SK-N-SH (cell line): ENCODE data around the gene CADPS2. TPM values are rescaled to one million over a fixed set of nuclear protein-coding genes. Genes with fewer than 3 reads are reported as not detected.

ENCODE experiments used
- CTCF ChIA-PET: fragments of 300-600, 350-600 bp; formaldehyde crosslinking; extraction: SDS; loops from one replicate; lab custom pipeline; 2021; lab: Yijun Ruan, JAX
- POLR2A ChIA-PET: fragments of 350-600 bp; sonication (Branson Sonifier 250); formaldehyde crosslinking; extraction: SDS; loops from one replicate; lab custom pipeline; 2020; ENCODE audit warnings: antibody characterized with exemption, inconsistent platforms; lab: Yijun Ruan, JAX
- DNase-seq: peaks from one replicate; pipeline ENCODE4 v3.0.0; 2012
- H2AFZ ChIP-seq: fragments of 200-600 bp; sonication (generic); 2 replicates; pipeline ENCODE4 v1.8.1; 2016; ENCODE audit warnings: antibody characterized with exemption, mild to moderate bottlenecking, low read depth
- H3F3A ChIP-seq: fragments of 200-600 bp; sonication (generic); replicated peaks from 2 replicates; pipeline ENCODE3; 2016; ENCODE audit warnings: antibody characterized with exemption, mild to moderate bottlenecking; ENCODE audit not compliant: insufficient read depth
- H3K27ac ChIP-seq, 2 experiments: fragments of 200-500 bp in 1 of 2; fragments of 200-600 bp in 1 of 2; sonication (Bioruptor generic) in 1 of 2; sonication (generic), shearing (Covaris generic) in 1 of 2; 2 replicates each; pipeline versions ENCODE4 v1.5.1 to v1.6.1; 2014 to 2016; ENCODE audit warnings: low read depth in 2 of 2, inconsistent platforms in 1 of 2, low read length in 1 of 2, mild to moderate bottlenecking in 1 of 2, mixed read lengths in 1 of 2
- H3K27me3 ChIP-seq: fragments of 200-600 bp; sonication (generic), shearing (Covaris generic); 2 replicates; pipeline ENCODE4 v1.6.1; 2016; ENCODE audit warnings: mixed run types; ENCODE audit not compliant: insufficient read depth
- H3K36me3 ChIP-seq, 2 experiments: fragments of 200-500 bp in 1 of 2; fragments of 200-600 bp in 1 of 2; sonication (Bioruptor generic) in 1 of 2; sonication (generic) in 1 of 2; replicated peaks in 1 of 2; 2 replicates each; pipeline versions ENCODE3 to v1.5.1; 2014 to 2016; ENCODE audit warnings: low read length in 1 of 2, mild to moderate bottlenecking in 1 of 2; ENCODE audit not compliant: insufficient read depth in 2 of 2, control insufficient read depth in 1 of 2
- H3K4me1 ChIP-seq, 2 experiments: fragments of 200-500 bp in 1 of 2; fragments of 200-600 bp in 1 of 2; sonication (Bioruptor generic) in 1 of 2; sonication (generic), shearing (Covaris generic) in 1 of 2; 2 replicates each; pipeline versions ENCODE4 v1.5.1 to v1.6.1; 2014 to 2016; ENCODE audit warnings: low read depth in 1 of 2, low read length in 1 of 2, mixed run types in 1 of 2; ENCODE audit not compliant: insufficient read depth in 2 of 2, control insufficient read depth in 1 of 2
- H3K4me2 ChIP-seq: fragments of 200-600 bp; sonication (generic), shearing (Covaris generic); 2 replicates; pipeline ENCODE4 v1.6.1; 2017; ENCODE audit warnings: mixed run types
- H3K4me3 ChIP-seq, 2 experiments: fragments of 200-500 bp in 1 of 2; fragments of 200-600 bp in 1 of 2; sonication (Bioruptor generic) in 1 of 2; sonication (generic), shearing (Covaris generic) in 1 of 2; 2 replicates each; pipeline versions ENCODE4 v1.5.1 to v1.8.1; 2014 to 2016; ENCODE audit warnings: low read depth in 2 of 2, inconsistent platforms in 1 of 2, low read length in 1 of 2, mild to moderate bottlenecking in 1 of 2, mixed read lengths in 1 of 2, moderate library complexity in 1 of 2
- H3K79me2 ChIP-seq: fragments of 200-600 bp; sonication (generic); 2 replicates; pipeline ENCODE4 v1.8.1; 2017; ENCODE audit warnings: mild to moderate bottlenecking; ENCODE audit not compliant: insufficient read depth
- H3K9ac ChIP-seq: fragments of 200-600 bp; sonication (generic); 2 replicates; pipeline ENCODE4 v1.6.1; 2017; ENCODE audit warnings: mixed run types
- H3K9me2 ChIP-seq: fragments of 200-600 bp; sonication (generic); 2 replicates; pipeline ENCODE4 v1.6.1; 2017; ENCODE audit warnings: mixed run types
- H3K9me3 ChIP-seq: fragments of 200-600 bp; sonication (generic); 2 replicates; pipeline ENCODE4 v1.6.1; 2017; ENCODE audit warnings: mixed run types, mild to moderate bottlenecking, moderate library complexity
- H4K20me1 ChIP-seq: fragments of 200-600 bp; sonication (generic); 2 replicates; pipeline ENCODE4 v1.6.1; 2017; ENCODE audit warnings: mild to moderate bottlenecking, mixed run types; ENCODE audit not compliant: insufficient read depth
- ELF1 ChIP-seq: IDR thresholded peaks from 2 replicates; pipeline ENCODE4 v1.4.0; 2012
- FOXJ3 ChIP-seq: sonication (generic); formaldehyde crosslinking; IDR thresholded peaks from 2 replicates; pipeline ENCODE4 v1.5.1; 2020; ENCODE audit warnings: mild to moderate bottlenecking, missing genetic modification reagents
- GABPA ChIP-seq: IDR thresholded peaks from 2 replicates; pipeline ENCODE4 v1.4.0; 2012; ENCODE audit warnings: low read depth, mild to moderate bottlenecking
- JUND ChIP-seq: IDR thresholded peaks from 2 replicates; pipeline ENCODE4 v1.4.0; 2012
- MEF2A ChIP-seq: IDR thresholded peaks from 2 replicates; pipeline ENCODE4 v1.4.0; 2012; ENCODE audit warnings: low read depth, borderline replicate concordance
- NFIC ChIP-seq: IDR thresholded peaks from 2 replicates; pipeline ENCODE4 v1.4.0; 2012; ENCODE audit warnings: borderline replicate concordance
- POLR2AphosphoS5 ChIP-seq: IDR thresholded peaks from 2 replicates; pipeline ENCODE4 v1.6.1; 2012; ENCODE audit warnings: low read depth, low read length
- RAD21 ChIP-seq: IDR thresholded peaks from 2 replicates; pipeline ENCODE4 v1.6.1; 2012; ENCODE audit warnings: mild to moderate bottlenecking, low read length
- RCOR1 ChIP-seq: fragments of 150-350 bp; IDR thresholded peaks from 2 replicates; pipeline ENCODE4 v1.6.1; 2017; ENCODE audit warnings: antibody characterized with exemption, low read length
- RFX5 ChIP-seq: IDR thresholded peaks from 2 replicates; pipeline ENCODE4 v1.6.1; 2012; ENCODE audit warnings: mild to moderate bottlenecking, improper control_type of control experiment, low read length
- SIN3A ChIP-seq: IDR thresholded peaks from 2 replicates; pipeline ENCODE4 v1.6.1; 2012; ENCODE audit warnings: low read depth, mild to moderate bottlenecking, low read length, moderate library complexity, borderline replicate concordance
- TAF1 ChIP-seq: IDR thresholded peaks from 2 replicates; pipeline ENCODE4 v1.6.1; 2012; ENCODE audit warnings: low read depth, mild to moderate bottlenecking, low read length, moderate library complexity, borderline replicate concordance
- TCF12 ChIP-seq: IDR thresholded peaks from 2 replicates; pipeline ENCODE4 v1.4.0; 2012
- WGBS: methylation state at CpG from one replicate; pipeline ENCODE4 v1.1.6; 2017; ENCODE audit warnings: low lambda C conversion rate; 5-methylcytosine and 5-hydroxymethylcytosine counted together
- polyA plus RNA-seq, 3 experiments: library from polyadenylated mRNA; depleted of rRNA; stranded (reverse); fragments of >200 nt; gene quantifications; 2 replicates each; pipeline ENCODE4 v1.2.3, GENCODE V29; 2012
- TF ChIP-seq, protein P1 (sequence below): IDR thresholded peaks from 2 replicates; pipeline ENCODE4; 2012
- TF ChIP-seq, protein P2 (sequence below): IDR thresholded peaks from 2 replicates; pipeline ENCODE4 v1.4.0; 2012; ENCODE audit warnings: low read depth
- TF ChIP-seq, protein P3 (sequence below): IDR thresholded peaks from 2 replicates; pipeline ENCODE4 v1.4.0; 2012; ENCODE audit warnings: low read depth, borderline replicate concordance
- TF ChIP-seq, protein P4 (sequence below): fragments of 150-350 bp; IDR thresholded peaks from 2 replicates; pipeline ENCODE4 v1.6.1; 2017; ENCODE audit warnings: antibody characterized with exemption, low read length, low read depth, borderline replicate concordance
- TF ChIP-seq, protein P5 (sequence below): fragments of 200-600 bp; sonication (generic); IDR thresholded peaks from 2 replicates; pipeline ENCODE4 v1.6.1; 2017; ENCODE audit warnings: antibody characterized with exemption, mild to moderate bottlenecking, moderate library complexity
- TF ChIP-seq, protein P6 (sequence below): IDR thresholded peaks from 2 replicates; pipeline ENCODE4 v1.4.0; 2012; ENCODE audit warnings: low read depth, borderline replicate concordance

Gene CADPS2
- polyA plus RNA-seq, 1 of the 3 experiments (the other 2 are of a cell fraction), result 0.05 TPM

DNA sequence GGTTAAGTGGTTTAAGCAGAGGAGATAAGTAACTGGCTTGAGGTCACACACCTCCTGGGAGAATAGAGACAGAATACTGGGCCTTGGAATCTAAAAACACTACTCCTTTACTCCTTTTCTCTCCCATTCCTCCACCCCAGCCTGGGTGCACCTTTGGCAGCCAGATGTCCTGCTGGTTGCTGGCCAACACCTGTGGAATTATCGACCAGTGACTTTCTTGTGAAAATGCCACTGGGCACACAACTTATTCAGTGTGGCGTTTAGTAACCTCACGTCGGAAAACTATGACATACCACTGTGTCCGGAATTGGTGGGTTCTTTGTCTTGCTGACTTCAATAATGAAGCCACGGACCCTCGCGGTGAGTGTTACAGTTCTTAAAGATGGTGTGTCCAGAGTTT lies 213.7 kb downstream of the CADPS2 start:
- Histone ChIP-seq H2AFZ (no peak overlapping the region), H3K27ac (no peak overlapping the region), H3K9ac (no peak overlapping the region), H3K4me3 (no peak overlapping the region), H3K79me2 (no peaks in the 10 kb centered on the region), H3K9me2 (no peaks in the 10 kb centered on the region), H3K27me3 (peaks cover 12% of the 10 kb centered on the region; the same call in 1 of the 2 replicates), H3F3A (no peaks in the 10 kb centered on the region), H3K9me3 (no peaks in the 10 kb centered on the region)
- DNase-seq, result no peak
- 10% methylated on average over 8 of the region's 8 CpGs for WGBS
- POLR2A ChIA-PET, result no interaction called here
- TF ChIP-seq, protein P1, sequence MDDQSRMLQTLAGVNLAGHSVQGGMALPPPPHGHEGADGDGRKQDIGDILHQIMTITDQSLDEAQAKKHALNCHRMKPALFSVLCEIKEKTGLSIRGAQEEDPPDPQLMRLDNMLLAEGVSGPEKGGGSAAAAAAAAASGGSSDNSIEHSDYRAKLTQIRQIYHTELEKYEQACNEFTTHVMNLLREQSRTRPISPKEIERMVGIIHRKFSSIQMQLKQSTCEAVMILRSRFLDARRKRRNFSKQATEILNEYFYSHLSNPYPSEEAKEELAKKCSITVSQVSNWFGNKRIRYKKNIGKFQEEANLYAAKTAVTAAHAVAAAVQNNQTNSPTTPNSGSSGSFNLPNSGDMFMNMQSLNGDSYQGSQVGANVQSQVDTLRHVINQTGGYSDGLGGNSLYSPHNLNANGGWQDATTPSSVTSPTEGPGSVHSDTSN, result no peak
- TF ChIP-seq FOXJ3 (CRISPR knock-in tag), result no peak
- no peak for TF ChIP-seq JUND
- TF ChIP-seq ELF1, result no peak
- TF ChIP-seq, protein P2, sequence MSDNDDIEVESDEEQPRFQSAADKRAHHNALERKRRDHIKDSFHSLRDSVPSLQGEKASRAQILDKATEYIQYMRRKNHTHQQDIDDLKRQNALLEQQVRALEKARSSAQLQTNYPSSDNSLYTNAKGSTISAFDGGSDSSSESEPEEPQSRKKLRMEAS, result no peak
- TF ChIP-seq, protein P3, sequence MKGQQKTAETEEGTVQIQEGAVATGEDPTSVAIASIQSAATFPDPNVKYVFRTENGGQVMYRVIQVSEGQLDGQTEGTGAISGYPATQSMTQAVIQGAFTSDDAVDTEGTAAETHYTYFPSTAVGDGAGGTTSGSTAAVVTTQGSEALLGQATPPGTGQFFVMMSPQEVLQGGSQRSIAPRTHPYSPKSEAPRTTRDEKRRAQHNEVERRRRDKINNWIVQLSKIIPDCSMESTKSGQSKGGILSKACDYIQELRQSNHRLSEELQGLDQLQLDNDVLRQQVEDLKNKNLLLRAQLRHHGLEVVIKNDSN, result no peak
- TF ChIP-seq GABPA, result no peak
- TF ChIP-seq TCF12, result no peak
- TF ChIP-seq, protein P4, sequence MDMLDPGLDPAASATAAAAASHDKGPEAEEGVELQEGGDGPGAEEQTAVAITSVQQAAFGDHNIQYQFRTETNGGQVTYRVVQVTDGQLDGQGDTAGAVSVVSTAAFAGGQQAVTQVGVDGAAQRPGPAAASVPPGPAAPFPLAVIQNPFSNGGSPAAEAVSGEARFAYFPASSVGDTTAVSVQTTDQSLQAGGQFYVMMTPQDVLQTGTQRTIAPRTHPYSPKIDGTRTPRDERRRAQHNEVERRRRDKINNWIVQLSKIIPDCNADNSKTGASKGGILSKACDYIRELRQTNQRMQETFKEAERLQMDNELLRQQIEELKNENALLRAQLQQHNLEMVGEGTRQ, result no peak
- TF ChIP-seq MEF2A, result no peak
- TF ChIP-seq RAD21, result no peak
- no peak for TF ChIP-seq POLR2AphosphoS5
- TF ChIP-seq, protein P5, sequence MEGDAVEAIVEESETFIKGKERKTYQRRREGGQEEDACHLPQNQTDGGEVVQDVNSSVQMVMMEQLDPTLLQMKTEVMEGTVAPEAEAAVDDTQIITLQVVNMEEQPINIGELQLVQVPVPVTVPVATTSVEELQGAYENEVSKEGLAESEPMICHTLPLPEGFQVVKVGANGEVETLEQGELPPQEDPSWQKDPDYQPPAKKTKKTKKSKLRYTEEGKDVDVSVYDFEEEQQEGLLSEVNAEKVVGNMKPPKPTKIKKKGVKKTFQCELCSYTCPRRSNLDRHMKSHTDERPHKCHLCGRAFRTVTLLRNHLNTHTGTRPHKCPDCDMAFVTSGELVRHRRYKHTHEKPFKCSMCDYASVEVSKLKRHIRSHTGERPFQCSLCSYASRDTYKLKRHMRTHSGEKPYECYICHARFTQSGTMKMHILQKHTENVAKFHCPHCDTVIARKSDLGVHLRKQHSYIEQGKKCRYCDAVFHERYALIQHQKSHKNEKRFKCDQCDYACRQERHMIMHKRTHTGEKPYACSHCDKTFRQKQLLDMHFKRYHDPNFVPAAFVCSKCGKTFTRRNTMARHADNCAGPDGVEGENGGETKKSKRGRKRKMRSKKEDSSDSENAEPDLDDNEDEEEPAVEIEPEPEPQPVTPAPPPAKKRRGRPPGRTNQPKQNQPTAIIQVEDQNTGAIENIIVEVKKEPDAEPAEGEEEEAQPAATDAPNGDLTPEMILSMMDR, result no peak
- TF ChIP-seq SIN3A, result no peak
- TF ChIP-seq, protein P6, sequence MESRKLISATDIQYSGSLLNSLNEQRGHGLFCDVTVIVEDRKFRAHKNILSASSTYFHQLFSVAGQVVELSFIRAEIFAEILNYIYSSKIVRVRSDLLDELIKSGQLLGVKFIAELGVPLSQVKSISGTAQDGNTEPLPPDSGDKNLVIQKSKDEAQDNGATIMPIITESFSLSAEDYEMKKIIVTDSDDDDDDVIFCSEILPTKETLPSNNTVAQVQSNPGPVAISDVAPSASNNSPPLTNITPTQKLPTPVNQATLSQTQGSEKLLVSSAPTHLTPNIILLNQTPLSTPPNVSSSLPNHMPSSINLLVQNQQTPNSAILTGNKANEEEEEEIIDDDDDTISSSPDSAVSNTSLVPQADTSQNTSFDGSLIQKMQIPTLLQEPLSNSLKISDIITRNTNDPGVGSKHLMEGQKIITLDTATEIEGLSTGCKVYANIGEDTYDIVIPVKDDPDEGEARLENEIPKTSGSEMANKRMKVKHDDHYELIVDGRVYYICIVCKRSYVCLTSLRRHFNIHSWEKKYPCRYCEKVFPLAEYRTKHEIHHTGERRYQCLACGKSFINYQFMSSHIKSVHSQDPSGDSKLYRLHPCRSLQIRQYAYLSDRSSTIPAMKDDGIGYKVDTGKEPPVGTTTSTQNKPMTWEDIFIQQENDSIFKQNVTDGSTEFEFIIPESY, result no peak
- no peak for TF ChIP-seq NFIC
- TF ChIP-seq TAF1, result no peak
- no peak for TF ChIP-seq RCOR1
- no peak for TF ChIP-seq RFX5
- TF ChIP-seq, all 33 proteins: peak for 0
- Histone ChIP-seq H3K4me2 (no peak overlapping the region), H3K36me3 (no peaks in the 10 kb centered on the region), H3K4me1 (no peaks in the 10 kb centered on the region), H4K20me1 (no peaks in the 10 kb centered on the region)
- CTCF ChIA-PET, result no interaction called here
